HG02642 (cell line): ENCODE data around the gene YTHDC1.
"Not testable (repeated sequence)": the region's sequence is repeated elsewhere in the genome, so short reads cannot be mapped to it uniquely, and the experiment has no call there.

Experiments
- ATAC-seq: cut with Tn5 transposase; IDR thresholded peaks from one replicate; pipeline ENCODE4 v1.9.1; 2021; ENCODE audit warnings: mild to moderate bottlenecking; ENCODE audit not compliant: unreplicated experiment, poor library complexity

YTHDC1 gene

GRCh38 chr4:68349649-68350360 lies at the start of gene YTHDC1:
Gene YTHDC1 (minus strand): TSS chr4:68350090. CDS start chr4:68349753, 337 bp downstream.
- peak; percentile 96 for ATAC-seq

- ATAC-seq, result no peak
Observed at GRCh38 chr4:68399306-68399705, 49.4 kb upstream of the YTHDC1 start.

GRCh38 chr4:68396756-68397155 lies 46.9 kb upstream of the YTHDC1 start:
- ATAC-seq, result no peak

- ATAC-seq, result no peak
Observed at GRCh38 chr4:68391436-68391835, 41.5 kb upstream of the YTHDC1 start.

GRCh38 chr4:68390205-68390935 lies 40.5 kb upstream of the YTHDC1 start:
- no peak for ATAC-seq

- ATAC-seq, result not testable (repeated sequence)
Observed at GRCh38 chr4:68389386-68389913, 39.6 kb upstream of the YTHDC1 start.

GRCh38 chr4:68388347-68388865 lies 38.5 kb upstream of the YTHDC1 start:
- ATAC-seq, result no peak

- no peak for ATAC-seq
Observed at GRCh38 chr4:68385267-68385666, 35.4 kb upstream of the YTHDC1 start.

- ATAC-seq, result no peak
Observed at GRCh38 chr4:68383115-68383514, 33.2 kb upstream of the YTHDC1 start.

GRCh38 chr4:68378226-68378625 lies 28.3 kb upstream of the YTHDC1 start:
- no peak for ATAC-seq

- ATAC-seq, result peak; percentile 81
Observed at GRCh38 chr4:68375667-68376559, 26.0 kb upstream of the YTHDC1 start.

GRCh38 chr4:68373513-68373912 lies 23.6 kb upstream of the YTHDC1 start:
- peak; percentile 89 for ATAC-seq

- ATAC-seq, result no peak
Observed at GRCh38 chr4:68372588-68372987, 22.7 kb upstream of the YTHDC1 start.

- ATAC-seq, result no peak
Observed at GRCh38 chr4:68369142-68369805, 19.4 kb upstream of the YTHDC1 start.

- ATAC-seq, result no peak
Observed at GRCh38 chr4:68368691-68369131, 18.8 kb upstream of the YTHDC1 start.

GRCh38 chr4:68367835-68368234 lies 17.9 kb upstream of the YTHDC1 start:
- ATAC-seq, result no peak

- no peak for ATAC-seq
Observed at GRCh38 chr4:68366600-68366999, 16.7 kb upstream of the YTHDC1 start.

- ATAC-seq, result no peak
Observed at GRCh38 chr4:68365068-68365467, 15.2 kb upstream of the YTHDC1 start.

GRCh38 chr4:68361146-68361589 lies 11.3 kb upstream of the YTHDC1 start:
- no peak for ATAC-seq
